Activated CD4-positive, alpha-beta T cell treated with anti-CD3 and anti-CD28 coated beads, Interleukin-2, amount 50 U/mL, for 1 hour (primary cell): ENCODE data around the gene SLC25A21.

Experiments used
- DNase-seq: peaks from one replicate; pipeline ENCODE4 v3.0.0-alpha.2; 2020

The SLC25A21 gene

GRCh38 chr14:36857136-36857535 lies 315.3 kb downstream of the SLC25A21 start:
- no peak for DNase-seq

- DNase-seq, result no peak
These were observed 316.1 kb downstream of the SLC25A21 start for GRCh38 chr14:36856095-36856878.

GRCh38 chr14:36855396-36855795 lies 317.0 kb downstream of the SLC25A21 start:
- DNase-seq, result no peak

- no peak for DNase-seq
These were observed 319.3 kb downstream of the SLC25A21 start for GRCh38 chr14:36852981-36853691.

GRCh38 chr14:36848213-36848612 lies 324.2 kb downstream of the SLC25A21 start:
- DNase-seq, result no peak

GRCh38 chr14:36847366-36847765 lies 325.0 kb downstream of the SLC25A21 start:
- DNase-seq, result no peak

GRCh38 chr14:36845356-36846012 lies 326.9 kb downstream of the SLC25A21 start:
- no peak for DNase-seq

- no peak for DNase-seq
These were observed 327.8 kb downstream of the SLC25A21 start for GRCh38 chr14:36844443-36845195.

GRCh38 chr14:36843410-36843809 lies 329.0 kb downstream of the SLC25A21 start:
- DNase-seq, result no peak

GRCh38 chr14:36835128-36835527 lies 337.3 kb downstream of the SLC25A21 start:
- DNase-seq, result no peak

GRCh38 chr14:36834293-36834692 lies 338.1 kb downstream of the SLC25A21 start:
- DNase-seq, result no peak

GRCh38 chr14:36829547-36829946 lies 342.9 kb downstream of the SLC25A21 start:
- DNase-seq, result no peak

GRCh38 chr14:36827861-36828260 lies 344.5 kb downstream of the SLC25A21 start:
- no peak for DNase-seq

GRCh38 chr14:36826614-36827013 lies 345.8 kb downstream of the SLC25A21 start:
- no peak for DNase-seq

- DNase-seq, result no peak
These were observed 347.6 kb downstream of the SLC25A21 start for GRCh38 chr14:36824854-36825253.

- no peak for DNase-seq
These were observed 348.8 kb downstream of the SLC25A21 start for GRCh38 chr14:36823651-36824050.

- DNase-seq, result no peak
These were observed 349.7 kb downstream of the SLC25A21 start for GRCh38 chr14:36822685-36823084.

- no peak for DNase-seq
These were observed 351.5 kb downstream of the SLC25A21 start for GRCh38 chr14:36820901-36821300.

GRCh38 chr14:36820111-36820709 lies 352.2 kb downstream of the SLC25A21 start:
- no peak for DNase-seq

GRCh38 chr14:36818794-36819384 lies 353.5 kb downstream of the SLC25A21 start:
- no peak for DNase-seq

- no peak for DNase-seq
These were observed 354.2 kb downstream of the SLC25A21 start for GRCh38 chr14:36818246-36818645.
